Aorta (tissue), 5 donors: ENCODE data around the gene TRABD2A. TPM values are rescaled to one million over a fixed set of nuclear protein-coding genes. Genes with fewer than 3 reads are reported as not detected.

Experiments
- ATAC-seq: fragments of 200-7000 bp; cut with Tn5 transposase; one replicate; pipeline ENCODE4 v1.9.1; 2022; ENCODE audit warnings: moderate library complexity; ENCODE audit not compliant: low FRiP score
- DNase-seq, 2 donors: peaks; one replicate each; pipeline ENCODE4 v3.0.0-alpha.2; 2020
- H3K27ac ChIP-seq, 2 donors: one replicate each; pipeline ENCODE4 v1.5.1; 2013; ENCODE audit warnings: low read length in 2 of 2, mild to moderate bottlenecking in 2 of 2, moderate library complexity in 2 of 2, control low read depth in 1 of 2, inconsistent platforms in 1 of 2, low read depth in 1 of 2
- H3K27me3 ChIP-seq, 2 donors: one replicate each; pipeline ENCODE4 v1.6.1; 2013; ENCODE audit warnings: control low read depth in 1 of 2, low read length in 1 of 2, mild to moderate bottlenecking in 1 of 2, moderate library complexity in 1 of 2; ENCODE audit not compliant: insufficient read depth in 2 of 2, control insufficient read depth in 1 of 2
- H3K36me3 ChIP-seq, 2 donors: one replicate each; pipeline ENCODE4 v1.6.1; 2013; ENCODE audit warnings: control low read depth in 1 of 2, low read length in 1 of 2, mild to moderate bottlenecking in 1 of 2; ENCODE audit not compliant: insufficient read depth in 2 of 2, control insufficient read depth in 1 of 2
- H3K4me1 ChIP-seq, 2 donors: one replicate each; pipeline ENCODE4 v1.6.1; 2013; ENCODE audit warnings: low read length in 2 of 2, control low read depth in 1 of 2, mild to moderate bottlenecking in 1 of 2, moderate library complexity in 1 of 2; ENCODE audit not compliant: insufficient read depth in 2 of 2, control insufficient read depth in 1 of 2
- H3K4me3 ChIP-seq, 2 donors: one replicate each; pipeline ENCODE4 v1.5.1; 2013; ENCODE audit warnings: low read length in 2 of 2, control low read depth in 1 of 2, mild to moderate bottlenecking in 1 of 2
- H3K9me3 ChIP-seq: one replicate; pipeline ENCODE4 v1.6.1; 2013; ENCODE audit warnings: mild to moderate bottlenecking, low read length; ENCODE audit not compliant: control insufficient read depth
- WGBS, 2 donors: extraction: QIAGEN DNeasy Blood & Tissue Kit; methylation state at CpG; one replicate each; pipeline ENCODE4 v1.1.7; 2013; 5-methylcytosine and 5-hydroxymethylcytosine counted together
- intact Hi-C, 2 donors: fragments of 100-400 bp; cut with DNase I; formaldehyde crosslinking; loops; one replicate each; pipeline versions ENCODE4 v1.14.2 to v1.15.0; 2022
- polyA plus RNA-seq, 2 donors: library from polyadenylated mRNA; stranded (reverse); fragments of 200-250 nt; gene quantifications; one replicate each; pipeline ENCODE4 v1.2.3, GENCODE V29; 2013
- total RNA-seq, 2 donors: library from RNA; stranded (reverse); fragmentation: NEBNext Ultra II Directional; extraction: Animal tissue kit (Norgen Biotek cat#: 25700); gene quantifications; one replicate each; pipeline ENCODE4 v1.2.1, GENCODE V29; 2021
- donor health status: healthy with polysubstance abuse.
- donor health status: Bipolar disorder and iron deficiency.
- donor health status: DM: no; HTN: no; CAD: no.
- donor health status: DM: no; HTN: no; CAD: no.
- donor health status: DM: yes; HTN: yes; CAD: no.

Gene TRABD2A
- total and polyA plus RNA-seq, 4 donors = 0.23 to 2.2 (median 1.2) TPM

- Histone ChIP-seq H3K4me3 (no peak overlapping the region), H3K27ac (no peak overlapping the region), H3K27me3 (no peaks in the 10 kb centered on the region), H3K36me3 (no peaks in the 10 kb centered on the region), H3K4me1 (no peaks in the 10 kb centered on the region), H3K9me3 (no peaks in the 10 kb centered on the region)
- no peak for DNase-seq
- ATAC-seq = no peak
- WGBS, 2 donors = 94 to 95% methylated on average over 2 of the region's 2 CpGs
- intact Hi-C loops = no loop called here
Measured at GRCh38 chr2:84829693-84830092, 51.2 kb downstream of the TRABD2A start.

- no peak overlapping the region for H3K27ac ChIP-seq
- H3K36me3 ChIP-seq = no peaks in the 10 kb centered on the region
- H3K27me3 ChIP-seq = no peaks in the 10 kb centered on the region
- no peaks in the 10 kb centered on the region for H3K4me1 ChIP-seq
- DNase-seq = no peak
- no peak overlapping the region for H3K4me3 ChIP-seq
- intact Hi-C loops = no loop called here
- no peaks in the 10 kb centered on the region for H3K9me3 ChIP-seq
- 84 to 91% methylated on average over 2 of the region's 2 CpGs for WGBS, 2 donors
- no peak for ATAC-seq
Measured at GRCh38 chr2:84827978-84828575, 52.8 kb downstream of the TRABD2A start.

GRCh38 chr2:84823788-84824187 lies 57.1 kb downstream of the TRABD2A start:
- no peak overlapping the region for H3K4me3 ChIP-seq
- intact Hi-C loops = no loop called here
- H3K36me3 ChIP-seq = no peaks in the 10 kb centered on the region
- 95 to 96% methylated on average over 21 of the region's 21 CpGs for WGBS, 2 donors
- ATAC-seq (no peak), DNase-seq (no peak)
- no peaks in the 10 kb centered on the region for H3K27me3 ChIP-seq
- H3K27ac ChIP-seq = no peak overlapping the region
- H3K4me1 ChIP-seq = no peaks in the 10 kb centered on the region
- H3K9me3 ChIP-seq = no peaks in the 10 kb centered on the region

- Histone ChIP-seq H3K9me3 (no peaks in the 10 kb centered on the region), H3K27ac (no peak overlapping the region), H3K4me1 (no peaks in the 10 kb centered on the region), H3K27me3 (no peaks in the 10 kb centered on the region), H3K36me3 (no peaks in the 10 kb centered on the region), H3K4me3 (no peak overlapping the region)
- DNase-seq (no peak), ATAC-seq (no peak)
- intact Hi-C loops = no loop called here
- 78 to 83% methylated on average over 5 of the region's 5 CpGs for WGBS, 2 donors
Measured at GRCh38 chr2:84823229-84823628, 57.7 kb downstream of the TRABD2A start.

- ATAC-seq = no peak
- intact Hi-C loops = no loop called here
- 89 to 93% methylated on average over 7 of the region's 7 CpGs for WGBS, 2 donors
- Histone ChIP-seq H3K9me3 (no peaks in the 10 kb centered on the region), H3K36me3 (no peaks in the 10 kb centered on the region), H3K27me3 (no peaks in the 10 kb centered on the region), H3K4me3 (no peak overlapping the region), H3K27ac (no peak overlapping the region), H3K4me1 (no peaks in the 10 kb centered on the region)
- no peak for DNase-seq
Measured at GRCh38 chr2:84821806-84822205, 59.1 kb downstream of the TRABD2A start.

- no peak for ATAC-seq
Measured at GRCh38 chr2:84817239-84817655, 63.6 kb downstream of the TRABD2A start.

GRCh38 chr2:84816426-84817026 lies 64.4 kb downstream of the TRABD2A start:
- Histone ChIP-seq H3K27ac (no peak overlapping the region), H3K27me3 (no peaks in the 10 kb centered on the region), H3K36me3 (no peaks in the 10 kb centered on the region), H3K9me3 (no peaks in the 10 kb centered on the region), H3K4me1 (no peaks in the 10 kb centered on the region), H3K4me3 (no peak overlapping the region)
- ATAC-seq (no peak), DNase-seq (no peak)
- 91 to 94% methylated on average over 6 of the region's 6 CpGs for WGBS, 2 donors
- intact Hi-C loops = no loop called here

More at GRCh38 chr2:84817239-84817655, 63.6 kb downstream of the TRABD2A start:
- H3K9me3 ChIP-seq = no peaks in the 10 kb centered on the region
- 89 to 92% methylated on average over 2 of the region's 2 CpGs for WGBS, 2 donors
- no peaks in the 10 kb centered on the region for H3K36me3 ChIP-seq
- H3K4me1 ChIP-seq = no peaks in the 10 kb centered on the region
- no peak overlapping the region for H3K27ac ChIP-seq
- H3K27me3 ChIP-seq = no peaks in the 10 kb centered on the region
- intact Hi-C loops = no loop called here
- DNase-seq = no peak
- no peak overlapping the region for H3K4me3 ChIP-seq

GRCh38 chr2:84815146-84815545 lies 65.7 kb downstream of the TRABD2A start:
- intact Hi-C loops = no loop called here
- Histone ChIP-seq H3K4me3 (no peak overlapping the region), H3K27me3 (no peaks in the 10 kb centered on the region), H3K9me3 (no peaks in the 10 kb centered on the region), H3K36me3 (no peaks in the 10 kb centered on the region), H3K27ac (no peak overlapping the region), H3K4me1 (no peaks in the 10 kb centered on the region)
- 26 to 32% methylated on average over 3 of the region's 3 CpGs for WGBS, 2 donors
- DNase-seq (no peak), ATAC-seq (no peak)

- no peaks in the 10 kb centered on the region for H3K9me3 ChIP-seq
- no peaks in the 10 kb centered on the region for H3K36me3 ChIP-seq
- 94 to 95% methylated on average over 6 of the region's 6 CpGs for WGBS, 2 donors
- no peaks in the 10 kb centered on the region for H3K4me1 ChIP-seq
- H3K27ac ChIP-seq = no peak overlapping the region
- no peak overlapping the region for H3K4me3 ChIP-seq
- no peak for DNase-seq
- intact Hi-C loops = no loop called here
- ATAC-seq = no peak
- no peaks in the 10 kb centered on the region for H3K27me3 ChIP-seq
Measured at GRCh38 chr2:84811839-84812431, 68.9 kb downstream of the TRABD2A start.
